ENCODE measurements around the gene ADAMTSL5. TPM values are rescaled to one million over a fixed set of nuclear protein-coding genes. Genes with fewer than 3 reads are reported as not detected.

Gene ADAMTSL5, protein sequence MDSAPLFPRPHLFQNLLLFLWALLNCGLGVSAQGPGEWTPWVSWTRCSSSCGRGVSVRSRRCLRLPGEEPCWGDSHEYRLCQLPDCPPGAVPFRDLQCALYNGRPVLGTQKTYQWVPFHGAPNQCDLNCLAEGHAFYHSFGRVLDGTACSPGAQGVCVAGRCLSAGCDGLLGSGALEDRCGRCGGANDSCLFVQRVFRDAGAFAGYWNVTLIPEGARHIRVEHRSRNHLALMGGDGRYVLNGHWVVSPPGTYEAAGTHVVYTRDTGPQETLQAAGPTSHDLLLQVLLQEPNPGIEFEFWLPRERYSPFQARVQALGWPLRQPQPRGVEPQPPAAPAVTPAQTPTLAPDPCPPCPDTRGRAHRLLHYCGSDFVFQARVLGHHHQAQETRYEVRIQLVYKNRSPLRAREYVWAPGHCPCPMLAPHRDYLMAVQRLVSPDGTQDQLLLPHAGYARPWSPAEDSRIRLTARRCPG
- 0.83 TPM for total RNA-seq (ENCODE audit: unreplicated experiment)
- long read RNA-seq = 0 reads

DNA sequence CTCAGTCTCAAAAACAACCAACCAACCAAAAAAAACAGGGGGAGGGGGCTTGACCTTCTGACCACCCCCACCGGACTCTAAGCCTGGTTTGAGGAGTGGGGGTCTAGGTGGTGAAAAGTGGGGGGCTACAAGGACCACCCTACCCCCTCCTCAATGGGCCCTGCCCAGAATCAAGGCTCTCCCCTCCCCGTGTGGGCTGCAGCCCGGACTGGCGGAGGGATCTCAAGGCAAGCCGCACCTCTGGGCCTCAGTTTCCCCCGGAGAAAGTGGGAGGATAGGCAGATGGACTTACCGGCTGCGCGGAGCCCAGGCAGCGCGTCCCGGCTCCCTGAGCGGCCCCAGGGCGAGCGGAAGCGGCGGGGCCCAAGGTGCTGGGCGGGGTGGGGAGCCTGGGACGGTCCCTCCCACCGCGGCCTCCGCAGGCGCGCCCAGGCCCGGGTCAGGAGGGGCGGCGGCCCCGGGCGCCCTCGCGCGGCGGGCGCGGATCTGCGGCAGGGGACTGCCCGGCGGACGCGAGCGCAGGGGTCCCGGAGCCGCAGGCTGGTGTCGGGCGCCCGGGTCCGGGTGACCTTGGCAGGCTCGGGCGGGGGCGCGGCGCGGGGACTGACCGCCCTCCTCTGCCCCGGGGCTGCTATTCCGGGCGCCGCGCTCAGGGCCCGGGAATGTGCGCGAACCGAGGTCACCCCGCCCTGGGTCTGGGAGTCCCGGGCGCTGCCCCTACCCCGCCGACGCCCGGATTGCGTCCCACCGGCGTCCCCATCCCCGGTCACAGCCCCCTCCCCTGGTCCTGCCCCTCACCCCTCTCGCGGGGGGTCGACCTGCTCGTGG lies at the start of gene ADAMTSL5:
Gene ADAMTSL5 (minus strand): TSS at position 349 of the 828 bp plus-strand sequence. CDS start 2,076 bp downstream, outside the sequence.
- H3K9me3 Mint-ChIP-seq (ENCODE audit: unreplicated experiment) = peaks cover 4% of the 10 kb centered on the region
- no peaks in the 10 kb centered on the region for H3K4me1 Mint-ChIP-seq (ENCODE audit: low read depth, unreplicated experiment)
- H3K4me3 Mint-ChIP-seq (ENCODE audit: unreplicated experiment) = no peak within 1 kb of the TSS
- TF ChIP-seq, protein P1, sequence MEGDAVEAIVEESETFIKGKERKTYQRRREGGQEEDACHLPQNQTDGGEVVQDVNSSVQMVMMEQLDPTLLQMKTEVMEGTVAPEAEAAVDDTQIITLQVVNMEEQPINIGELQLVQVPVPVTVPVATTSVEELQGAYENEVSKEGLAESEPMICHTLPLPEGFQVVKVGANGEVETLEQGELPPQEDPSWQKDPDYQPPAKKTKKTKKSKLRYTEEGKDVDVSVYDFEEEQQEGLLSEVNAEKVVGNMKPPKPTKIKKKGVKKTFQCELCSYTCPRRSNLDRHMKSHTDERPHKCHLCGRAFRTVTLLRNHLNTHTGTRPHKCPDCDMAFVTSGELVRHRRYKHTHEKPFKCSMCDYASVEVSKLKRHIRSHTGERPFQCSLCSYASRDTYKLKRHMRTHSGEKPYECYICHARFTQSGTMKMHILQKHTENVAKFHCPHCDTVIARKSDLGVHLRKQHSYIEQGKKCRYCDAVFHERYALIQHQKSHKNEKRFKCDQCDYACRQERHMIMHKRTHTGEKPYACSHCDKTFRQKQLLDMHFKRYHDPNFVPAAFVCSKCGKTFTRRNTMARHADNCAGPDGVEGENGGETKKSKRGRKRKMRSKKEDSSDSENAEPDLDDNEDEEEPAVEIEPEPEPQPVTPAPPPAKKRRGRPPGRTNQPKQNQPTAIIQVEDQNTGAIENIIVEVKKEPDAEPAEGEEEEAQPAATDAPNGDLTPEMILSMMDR (IDR thresholded peaks at IDR 0.05; ENCODE audit: partially characterized antibody, unreplicated experiment) = no peak
- no peak for DNase-seq
- H3K36me3 Mint-ChIP-seq (ENCODE audit: unreplicated experiment) = no peaks in the 10 kb centered on the region
- H3K27me3 Mint-ChIP-seq (ENCODE audit: unreplicated experiment) = peaks cover 6% of the 10 kb centered on the region
- no peak within 1 kb of the TSS for H3K27ac Mint-ChIP-seq (ENCODE audit: unreplicated experiment)

DNA sequence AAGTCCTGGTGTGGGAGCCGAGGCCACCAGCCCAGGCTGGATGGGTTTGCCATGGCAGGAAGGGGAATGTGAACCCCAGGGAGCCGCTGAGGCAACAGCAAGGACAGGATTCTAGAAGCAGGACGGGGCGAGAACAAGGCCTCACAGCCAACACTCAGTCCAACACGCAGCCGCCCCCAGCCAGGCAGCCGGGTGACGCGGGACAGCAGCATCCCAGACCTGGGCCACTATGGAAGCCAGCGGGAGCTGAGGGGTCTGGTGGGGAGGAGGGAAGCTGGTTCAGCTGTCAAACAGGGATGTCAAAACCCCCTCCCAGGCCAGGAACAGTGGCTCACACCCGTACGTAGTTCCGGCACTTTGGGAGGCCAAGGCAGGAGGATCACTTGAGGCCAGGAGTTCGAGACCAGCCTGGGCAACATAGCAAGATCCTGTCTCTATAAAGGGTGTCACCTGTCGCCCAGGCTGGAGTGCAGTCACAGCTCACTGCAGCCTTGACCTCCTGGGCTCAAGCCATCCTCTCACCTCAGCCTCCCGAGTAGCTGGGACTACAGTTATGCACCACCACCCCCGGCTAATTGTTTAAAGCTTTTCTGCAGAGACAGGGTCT lies 48.5 kb upstream of the ADAMTSL5 start:
- Mint-ChIP-seq H3K4me3 (ENCODE audit: unreplicated experiment) (no peak overlapping the region), H3K27ac (ENCODE audit: unreplicated experiment) (no peak overlapping the region)

DNA sequence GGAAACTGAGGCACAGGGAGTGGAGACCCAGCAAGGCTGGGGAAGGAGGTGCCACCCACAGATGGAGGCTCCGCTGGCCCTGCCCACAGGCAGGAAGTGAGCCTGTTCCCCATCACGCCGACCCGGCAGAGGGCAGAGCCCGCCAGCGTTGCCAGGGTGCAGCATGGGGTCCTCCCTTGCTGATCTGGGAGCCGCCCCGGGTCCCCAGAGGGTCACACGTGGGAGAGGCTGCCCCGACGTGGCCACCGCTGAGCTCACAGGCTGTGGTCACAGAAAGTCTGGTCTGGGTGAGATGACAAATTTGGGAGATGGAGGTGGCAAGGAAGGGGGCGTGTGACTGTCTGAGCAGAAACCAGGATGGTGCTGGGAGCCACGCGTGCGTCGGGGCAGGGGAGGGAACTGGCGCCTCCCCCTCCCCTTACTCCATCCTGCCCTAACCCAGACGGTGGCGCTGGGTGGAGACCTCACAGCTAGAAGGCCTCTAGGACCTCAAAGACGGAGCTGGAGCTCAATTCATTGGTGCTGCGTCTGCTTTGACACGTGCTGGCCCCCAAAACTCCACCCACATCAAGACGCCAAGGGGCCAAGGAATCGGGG lies 47.6 kb upstream of the ADAMTSL5 start:
- Mint-ChIP-seq H3K4me1 (ENCODE audit: low read depth, unreplicated experiment) (peaks cover 12% of the 10 kb centered on the region), H3K27me3 (ENCODE audit: unreplicated experiment) (peaks cover 4% of the 10 kb centered on the region), H3K36me3 (ENCODE audit: unreplicated experiment) (no peaks in the 10 kb centered on the region), H3K27ac (ENCODE audit: unreplicated experiment) (no peak overlapping the region), H3K4me3 (ENCODE audit: unreplicated experiment) (no peak overlapping the region), H3K9me3 (ENCODE audit: unreplicated experiment) (peaks cover 11% of the 10 kb centered on the region)
- no peak for DNase-seq
- TF ChIP-seq, protein P1 (IDR thresholded peaks at IDR 0.05; ENCODE audit: partially characterized antibody, unreplicated experiment) = no peak

More for the DNA sequence above, 48.5 kb upstream of the ADAMTSL5 start:
- Mint-ChIP-seq H3K9me3 (ENCODE audit: unreplicated experiment) (peaks cover 12% of the 10 kb centered on the region), H3K4me1 (ENCODE audit: low read depth, unreplicated experiment) (peaks cover 12% of the 10 kb centered on the region), H3K36me3 (ENCODE audit: unreplicated experiment) (no peaks in the 10 kb centered on the region), H3K27me3 (ENCODE audit: unreplicated experiment) (peaks cover 4% of the 10 kb centered on the region)
- TF ChIP-seq, protein P1 (IDR thresholded peaks at IDR 0.05; ENCODE audit: partially characterized antibody, unreplicated experiment) = no peak
- DNase-seq = no peak

DNA sequence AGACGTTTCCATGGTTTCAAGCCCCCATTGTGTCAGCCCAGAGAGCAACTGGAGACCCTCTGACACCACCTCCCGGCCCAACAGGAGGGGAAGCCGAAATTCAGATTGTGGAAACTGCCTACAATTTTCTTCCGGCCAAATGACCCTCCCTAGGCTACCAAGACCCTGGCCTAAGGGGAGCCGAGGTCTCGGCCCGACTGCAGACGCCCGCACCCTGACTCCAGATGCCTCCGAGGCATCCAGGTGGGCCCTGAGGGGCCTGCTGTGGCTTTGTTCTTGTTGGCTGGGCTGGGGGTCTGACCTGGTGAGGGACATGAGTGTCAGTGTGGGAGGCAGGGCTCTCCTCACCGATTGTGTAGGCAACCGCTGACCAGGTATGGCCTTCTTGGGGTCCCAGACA lies 45.7 kb upstream of the ADAMTSL5 start:
- DNase-seq = no peak
- Mint-ChIP-seq H3K27ac (ENCODE audit: unreplicated experiment) (peak overlapping the region; percentile 52), H3K9me3 (ENCODE audit: unreplicated experiment) (peaks cover 10% of the 10 kb centered on the region), H3K27me3 (ENCODE audit: unreplicated experiment) (peaks cover 4% of the 10 kb centered on the region), H3K4me3 (ENCODE audit: unreplicated experiment) (no peak overlapping the region), H3K4me1 (ENCODE audit: low read depth, unreplicated experiment) (peaks cover 8% of the 10 kb centered on the region), H3K36me3 (ENCODE audit: unreplicated experiment) (no peaks in the 10 kb centered on the region)
- TF ChIP-seq, protein P1 (IDR thresholded peaks at IDR 0.05; ENCODE audit: partially characterized antibody, unreplicated experiment) = no peak

All from glutamatergic neuron (in vitro differentiated cells).